ENCODE data around the gene ANO8.

- TF ChIP-seq POLR2AphosphoS5 (IDR thresholded peaks at IDR 0.05) (no peak), POLR2A (IDR thresholded peaks at IDR 0.05) (no peak), CTCF (IDR thresholded peaks at IDR 0.05) (no peak)
Observed at GRCh38 chr19:17337675-17338432, 3.2 kb upstream of the ANO8 start.

All from upper lobe of left lung (tissue), 4 donors.